Activated B cell treated with CpG ODN at 0.5 μM for 24 hours (primary cell): ENCODE measurements around the gene EFCAB12. TPM values are rescaled to one million over a fixed set of nuclear protein-coding genes. Genes with fewer than 3 reads are reported as not detected.

ENCODE experiments used
- ATAC-seq: fragments of 200-7000 bp; cut with Tn5 transposase; one replicate; pipeline ENCODE4 v1.10.0; 2021; ENCODE audit warnings: low read depth, mild to moderate bottlenecking, moderate library complexity
- CTCF ChIA-PET: fragments of 350-600 bp; sonication (Branson Sonifier 250); formaldehyde crosslinking; loops from one replicate; lab custom pipeline; 2021; ENCODE audit warnings: antibody characterized with exemption; lab: Charles Lee
- POLR2A ChIA-PET: fragments of 350-600 bp; sonication (Branson Sonifier 250); formaldehyde crosslinking; loops from one replicate; lab custom pipeline; 2021; ENCODE audit warnings: antibody characterized with exemption; lab: Charles Lee
- DNase-seq: peaks from one replicate; pipeline ENCODE4 v3.0.0; 2022
- H3K27ac Mint-ChIP-seq: one replicate; pipeline ENCODE4 v1.8.0; 2020; ENCODE audit warnings: mixed read lengths
- H3K27me3 Mint-ChIP-seq: one replicate; pipeline ENCODE4 v1.8.0; 2021; ENCODE audit warnings: mixed read lengths
- H3K36me3 Mint-ChIP-seq: one replicate; pipeline ENCODE4 v1.8.0; 2021; ENCODE audit warnings: low read depth, mixed read lengths
- H3K4me1 Mint-ChIP-seq: one replicate; pipeline ENCODE4 v1.8.0; 2021; ENCODE audit warnings: mixed read lengths
- H3K4me3 Mint-ChIP-seq: one replicate; pipeline ENCODE4 v1.8.0; 2020; ENCODE audit warnings: mild to moderate bottlenecking, mixed read lengths
- H3K9me3 Mint-ChIP-seq: one replicate; pipeline ENCODE4 v1.8.0; 2020; ENCODE audit warnings: mixed read lengths
- CTCF ChIP-seq: fragments of 200-600 bp; IDR thresholded peaks from one replicate; pipeline ENCODE4 v1.8.0; 2022; ENCODE audit warnings: antibody characterized with exemption, mild to moderate bottlenecking
- intact Hi-C: fragments of 100-400 bp; cut with micrococcal nuclease; formaldehyde crosslinking; loops from one replicate; pipeline ENCODE4 v1.15.1; 2024
- total RNA-seq: library from RNA; stranded (reverse); gene quantifications from 2 replicates; pipeline ENCODE4 v1.2.3, GENCODE V29; 2022

EFCAB12 gene
- 1.8 and 2.1 TPM in 2 replicates for total RNA-seq

DNA sequence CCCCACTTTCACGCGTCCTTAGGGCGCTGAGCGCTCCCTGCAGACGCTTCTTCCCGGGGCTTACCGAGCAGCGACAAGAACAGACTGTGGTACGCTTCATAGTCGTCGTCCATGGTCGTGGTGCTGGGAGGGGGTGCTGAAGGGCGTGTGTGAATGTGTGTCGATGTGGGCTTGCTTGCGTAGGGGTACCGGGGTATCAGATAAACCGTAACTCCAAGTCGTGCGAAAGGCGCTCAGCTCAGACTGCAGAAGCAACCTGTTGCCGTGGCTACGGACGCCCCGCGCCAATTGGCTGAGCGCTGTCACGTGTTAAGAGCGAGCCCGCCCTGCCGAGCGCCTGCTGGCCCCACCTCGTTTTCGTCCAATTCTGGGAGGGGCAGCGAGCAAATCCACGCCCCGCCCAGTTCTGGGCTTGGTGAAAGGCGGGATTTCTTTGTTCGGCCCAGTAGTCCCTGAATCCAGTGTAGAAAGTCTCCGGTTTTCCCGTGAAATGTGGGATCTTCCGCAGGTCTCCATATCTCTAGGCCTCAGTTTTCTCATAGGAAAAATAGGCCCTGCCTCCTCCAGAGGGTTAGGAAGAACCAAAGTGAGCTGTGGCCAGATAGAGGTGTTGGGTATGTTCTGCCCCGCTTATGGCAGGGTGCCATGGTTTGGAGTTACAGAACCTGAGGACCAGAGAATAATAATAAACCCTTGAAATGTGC is at the start of gene EFCAB12:
Gene EFCAB12 (minus strand): TSS at position 261 of the 704 bp plus-strand sequence. CDS start 148 bp downstream, at position 113.
- ATAC-seq: peak; percentile 91
- H3K27ac Mint-ChIP-seq: peak within 1 kb of the TSS; percentile 83
- intact Hi-C loops: loop anchor here (1.0 to 2.0 kb wide), 3 partner anchors 12 to 46 kb away; partner anchors contain the start of gene IFT122
- ChIA-PET CTCF (interaction anchor here (0.6 to 1.3 kb wide), 3 partner anchors 11 to 53 kb away, joined by 3 to 5 read pairs (median 4); partner anchors contain the start of genes IFT122 and MBD4), POLR2A (interaction anchor here (0.9 to 4.3 kb wide), 4 partner anchors 11 to 683 kb away, joined by 3 to 59 read pairs (median 7); partner anchors contain the start of genes IFT122 and MBD4)
- peak within 1 kb of the TSS; percentile 85 for H3K4me3 Mint-ChIP-seq
- no peak for TF ChIP-seq CTCF
- peak; percentile 83 for DNase-seq
- H3K27me3 Mint-ChIP-seq: no peaks in the 10 kb centered on the region
- H3K36me3 Mint-ChIP-seq: peaks cover 44% of the 10 kb centered on the region
- peaks cover 3% of the 10 kb centered on the region for H3K9me3 Mint-ChIP-seq
- peaks cover 64% of the 10 kb centered on the region for H3K4me1 Mint-ChIP-seq

DNA sequence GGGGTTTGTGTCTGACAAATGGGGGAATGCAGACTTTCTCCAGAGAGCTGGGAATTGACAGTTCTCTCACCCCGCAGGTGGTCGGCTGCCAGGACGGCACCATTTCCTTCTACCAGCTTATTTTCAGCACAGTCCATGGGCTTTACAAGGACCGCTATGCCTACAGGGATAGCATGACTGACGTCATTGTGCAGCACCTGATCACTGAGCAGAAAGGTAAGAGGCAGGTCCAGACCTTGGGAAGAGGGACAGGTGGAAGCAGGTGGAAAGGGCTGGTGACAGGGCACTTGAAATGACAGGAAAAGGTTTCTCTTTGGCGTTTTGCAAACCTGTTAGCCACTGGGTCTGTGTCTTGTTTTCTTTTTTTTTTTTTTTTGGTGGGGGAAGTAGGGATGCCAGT is 48.1 kb upstream of the EFCAB12 start:
- Mint-ChIP-seq H3K4me1 (no peaks in the 10 kb centered on the region), H3K27ac (no peak overlapping the region), H3K4me3 (no peak overlapping the region), H3K27me3 (no peaks in the 10 kb centered on the region), H3K9me3 (no peaks in the 10 kb centered on the region), H3K36me3 (peaks cover 44% of the 10 kb centered on the region)
- no peak for DNase-seq
- ChIA-PET POLR2A (no interaction called here), CTCF (interaction anchor here (1.2 kb wide), 1 partner anchor 14 kb away, joined by 4 read pairs; no protein-coding TSS in a partner anchor)
- TF ChIP-seq CTCF: no peak
- intact Hi-C loops: no loop called here
- no peak for ATAC-seq

GRCh38 chr3:129475863-129476262 is 47.4 kb upstream of the EFCAB12 start:
- TF ChIP-seq CTCF: no peak
- H3K4me3 Mint-ChIP-seq: no peak overlapping the region
- CTCF ChIA-PET: interaction anchor here (1.2 kb wide), 1 partner anchor 14 kb away, joined by 4 read pairs; no protein-coding TSS in a partner anchor
- ATAC-seq (no peak), DNase-seq (no peak)
- H3K36me3 Mint-ChIP-seq: peaks cover 43% of the 10 kb centered on the region
- no peak overlapping the region for H3K27ac Mint-ChIP-seq
- H3K9me3 Mint-ChIP-seq: no peaks in the 10 kb centered on the region
- no peaks in the 10 kb centered on the region for H3K27me3 Mint-ChIP-seq
- POLR2A ChIA-PET: interaction anchor here (0.6 kb wide), 1 partner anchor 334 kb away, joined by 3 read pairs; no protein-coding TSS in a partner anchor
- intact Hi-C loops: no loop called here
- H3K4me1 Mint-ChIP-seq: no peaks in the 10 kb centered on the region

DNA sequence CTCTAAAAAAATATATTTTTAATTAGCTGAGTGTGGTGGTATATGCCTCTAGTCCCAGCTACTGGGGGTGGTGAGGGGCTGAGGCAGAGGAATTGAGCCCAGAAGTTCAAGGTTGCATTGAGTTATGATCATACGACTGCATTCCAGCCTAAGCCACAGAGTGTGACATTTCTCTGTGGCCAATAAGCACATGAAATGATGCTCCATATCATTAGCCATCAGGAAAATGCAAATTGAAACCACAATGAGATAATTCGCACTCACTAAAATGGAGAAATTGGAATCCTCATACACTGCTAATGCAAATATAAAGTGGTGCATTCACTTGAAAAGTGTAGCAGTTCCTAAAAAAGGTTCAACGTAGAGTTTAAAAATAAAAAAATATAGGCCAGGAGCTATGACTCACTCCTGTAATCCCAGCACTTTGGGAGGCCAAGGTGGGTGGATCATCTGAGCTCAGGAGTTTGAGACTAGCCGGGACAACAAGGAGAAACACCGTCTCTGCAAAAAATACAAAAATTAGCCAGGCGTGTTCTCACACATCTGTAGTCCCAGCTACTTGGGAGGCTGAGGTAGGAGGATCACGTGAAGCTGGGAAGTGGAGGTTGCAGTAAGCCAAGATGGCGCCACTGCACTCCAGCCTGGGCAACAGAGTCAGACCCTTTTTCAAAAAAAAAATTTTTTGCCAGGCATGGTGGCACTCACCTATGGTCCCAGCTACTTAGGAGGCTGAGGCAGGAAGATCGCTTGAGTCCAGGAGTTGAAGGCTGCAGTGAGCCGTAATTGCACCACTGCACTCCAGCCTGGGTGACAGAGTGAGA is 46.8 kb upstream of the EFCAB12 start:
- no peak overlapping the region for H3K4me3 Mint-ChIP-seq
- TF ChIP-seq CTCF: no peak
- H3K36me3 Mint-ChIP-seq: peaks cover 39% of the 10 kb centered on the region
- POLR2A ChIA-PET: interaction anchor here (0.6 kb wide), 1 partner anchor 335 kb away, joined by 3 read pairs; no protein-coding TSS in a partner anchor
- H3K4me1 Mint-ChIP-seq: no peaks in the 10 kb centered on the region
- intact Hi-C loops: no loop called here
- DNase-seq (no peak), ATAC-seq (no peak)
- H3K9me3 Mint-ChIP-seq: no peaks in the 10 kb centered on the region
- H3K27ac Mint-ChIP-seq: no peak overlapping the region
- CTCF ChIA-PET: interaction anchor here (1.2 kb wide), 1 partner anchor 15 kb away, joined by 4 read pairs; no protein-coding TSS in a partner anchor
- no peaks in the 10 kb centered on the region for H3K27me3 Mint-ChIP-seq
